GM21723 (cell line): Measurements from ENCODE around the gene SIDT2.
A peak's percentile ranks its signal among the peaks of the same experiment; 100 is the strongest.

Experiments used
- ATAC-seq: cut with Tn5 transposase; IDR thresholded peaks from one replicate; pipeline ENCODE4 v1.9.1; 2021; ENCODE audit warnings: mild to moderate bottlenecking, moderate library complexity; ENCODE audit not compliant: unreplicated experiment

SIDT2 gene

GRCh38 chr11:117187799-117188481 lies 9.4 kb downstream of the SIDT2 start:
- ATAC-seq: no peak

- no peak for ATAC-seq
Measured at GRCh38 chr11:117188620-117189081, 10.1 kb downstream of the SIDT2 start.

GRCh38 chr11:117189191-117189940 lies 10.8 kb downstream of the SIDT2 start:
- peak; percentile 52 for ATAC-seq

- no peak for ATAC-seq
Measured at GRCh38 chr11:117189941-117190544, 11.5 kb downstream of the SIDT2 start.

GRCh38 chr11:117191680-117192400 lies 13.3 kb downstream of the SIDT2 start:
- no peak for ATAC-seq

GRCh38 chr11:117192401-117192875 lies 13.9 kb downstream of the SIDT2 start:
- ATAC-seq: no peak

GRCh38 chr11:117193130-117194020 lies 14.8 kb downstream of the SIDT2 start:
- ATAC-seq: no peak

GRCh38 chr11:117194267-117194666 lies 15.7 kb downstream of the SIDT2 start:
- no peak for ATAC-seq

- ATAC-seq: no peak
Measured at GRCh38 chr11:117195258-117195657, 16.7 kb downstream of the SIDT2 start.

GRCh38 chr11:117195761-117196160 lies 17.2 kb downstream of the SIDT2 start:
- no peak for ATAC-seq

- no peak for ATAC-seq
Measured at GRCh38 chr11:117197006-117197405, 18.5 kb downstream of the SIDT2 start.

GRCh38 chr11:117197516-117198456 lies 19.2 kb downstream of the SIDT2 start:
- ATAC-seq: no peak

GRCh38 chr11:117198613-117199012 lies 20.1 kb downstream of the SIDT2 start:
- ATAC-seq: no peak

- ATAC-seq: no peak
Measured at GRCh38 chr11:117199053-117199915, 20.7 kb downstream of the SIDT2 start, which contains the start of gene TAGLN. TSS of gene TAGLN (plus strand) at chr11:117199370. CDS start at chr11:117203014, 3,644 bp downstream.

GRCh38 chr11:117199916-117200812 lies 21.6 kb downstream of the SIDT2 start:
- ATAC-seq: no peak

- ATAC-seq: no peak
Measured at GRCh38 chr11:117200813-117201657, 22.5 kb downstream of the SIDT2 start.
